Measurements from ENCODE around the gene EYA2. TPM values are rescaled to one million over a fixed set of nuclear protein-coding genes. Genes with fewer than 3 reads are reported as not detected.

The EYA2 gene
- total RNA-seq, 1 donor from 2014 or later: 8.1 TPM

GRCh38 chr20:47108994-47109393, 214.4 kb downstream of the EYA2 start:
- TF ChIP-seq POLR2A (IDR thresholded peaks at IDR 0.05) (no peak), CTCF (IDR thresholded peaks at IDR 0.05) (no peak), POLR2AphosphoS5 (IDR thresholded peaks at IDR 0.05; ENCODE audit: insufficient read depth in 1 of 2, low read depth in 1 of 2) (no peak)
- Histone ChIP-seq H3K27ac (no peak overlapping the region), H3K4me1 (no peaks in the 10 kb centered on the region), H3K27me3 (no peaks in the 10 kb centered on the region), H3K4me3 (no peak overlapping the region), H3K36me3 (no peaks in the 10 kb centered on the region), H3K9me3 (no peaks in the 10 kb centered on the region)
- DNase-seq (ENCODE audit: extremely low spot score in 2 of 2): no peak
- intact Hi-C loops (cut with DNase I): no loop called here

- H3K36me3 ChIP-seq: no peaks in the 10 kb centered on the region
- DNase-seq (ENCODE audit: extremely low spot score in 2 of 2): no peak
- intact Hi-C loops (cut with DNase I): no loop called here
- TF ChIP-seq POLR2A (IDR thresholded peaks at IDR 0.05) (no peak), POLR2AphosphoS5 (IDR thresholded peaks at IDR 0.05; ENCODE audit: insufficient read depth in 1 of 2, low read depth in 1 of 2) (no peak), CTCF (IDR thresholded peaks at IDR 0.05) (no peak)
- H3K4me3 ChIP-seq: no peak overlapping the region
- H3K9me3 ChIP-seq: no peaks in the 10 kb centered on the region
- H3K4me1 ChIP-seq: no peaks in the 10 kb centered on the region
- H3K27ac ChIP-seq: no peak overlapping the region
- H3K27me3 ChIP-seq: no peaks in the 10 kb centered on the region
These were observed 216.2 kb downstream of the EYA2 start for GRCh38 chr20:47110819-47111218.

DNA sequence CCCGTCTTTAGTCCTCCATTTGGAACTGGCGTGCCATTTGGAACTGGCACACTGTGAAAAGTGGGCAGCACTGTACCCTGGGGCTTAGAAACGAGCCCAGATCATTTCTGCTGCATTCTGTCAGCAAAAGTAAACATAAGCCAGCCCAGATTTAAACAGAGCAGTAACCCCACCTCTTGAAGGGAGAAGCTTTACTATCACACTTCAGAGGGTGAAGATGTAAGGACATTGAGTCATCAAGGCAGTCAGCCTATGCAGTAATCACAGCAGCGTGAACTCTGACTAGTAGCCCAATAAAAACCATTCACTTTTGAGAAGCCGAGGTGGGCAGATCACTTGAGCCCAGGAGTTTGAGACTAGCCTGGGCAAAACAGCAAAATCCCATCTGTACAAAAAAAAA, 216.9 kb downstream of the EYA2 start:
- DNase-seq (ENCODE audit: extremely low spot score in 2 of 2): no peak
- Histone ChIP-seq H3K4me1 (no peaks in the 10 kb centered on the region), H3K9me3 (no peaks in the 10 kb centered on the region), H3K36me3 (no peaks in the 10 kb centered on the region), H3K4me3 (no peak overlapping the region), H3K27ac (no peak overlapping the region), H3K27me3 (no peaks in the 10 kb centered on the region)
- intact Hi-C loops (cut with DNase I): no loop called here
- no peak for TF ChIP-seq POLR2AphosphoS5 (IDR thresholded peaks at IDR 0.05; ENCODE audit: insufficient read depth in 1 of 2, low read depth in 1 of 2)
- TF ChIP-seq POLR2A (IDR thresholded peaks at IDR 0.05): no peak
- no peak for TF ChIP-seq CTCF (IDR thresholded peaks at IDR 0.05)

DNA sequence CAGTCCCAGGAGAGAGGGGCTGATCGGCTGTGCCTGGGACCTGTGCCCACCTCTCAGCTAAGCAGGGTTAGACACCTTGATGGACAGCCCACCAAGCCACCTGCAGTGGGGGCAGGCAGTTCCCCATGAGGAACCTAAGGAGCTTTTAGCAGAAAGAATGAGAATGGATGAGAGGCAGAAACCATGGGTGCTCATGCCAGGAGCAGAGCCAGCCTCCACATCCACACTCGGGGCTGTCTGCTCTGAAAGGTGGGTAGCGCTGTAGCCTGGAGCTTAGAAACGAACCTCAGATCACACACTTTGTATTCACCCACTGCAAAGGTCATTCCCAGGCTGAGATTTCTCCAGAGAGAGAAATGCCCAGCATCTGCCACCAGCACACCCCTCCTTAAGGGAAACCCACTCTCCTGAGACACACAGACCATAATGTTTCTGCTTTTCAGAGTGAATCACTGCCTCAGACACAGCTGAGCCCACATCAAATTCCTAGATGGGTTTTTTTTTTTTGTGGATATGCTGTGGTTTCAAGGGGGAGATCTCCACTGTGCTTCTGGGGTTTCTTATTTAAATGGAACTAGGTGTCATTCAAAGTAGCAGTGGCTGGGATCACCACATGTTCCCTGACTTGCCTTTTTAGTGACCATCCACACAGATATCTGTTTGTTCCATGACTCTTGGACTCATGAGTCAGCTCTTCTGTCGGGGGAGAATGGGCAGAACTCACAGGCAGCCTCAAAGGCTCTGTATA, 218.9 kb downstream of the EYA2 start:
- no peak for DNase-seq (ENCODE audit: extremely low spot score in 2 of 2)
- Histone ChIP-seq H3K9me3 (no peaks in the 10 kb centered on the region), H3K27ac (no peak overlapping the region), H3K4me1 (no peaks in the 10 kb centered on the region), H3K27me3 (no peaks in the 10 kb centered on the region), H3K36me3 (no peaks in the 10 kb centered on the region), H3K4me3 (no peak overlapping the region)
- intact Hi-C loops (cut with DNase I): no loop called here
- TF ChIP-seq POLR2A (IDR thresholded peaks at IDR 0.05) (no peak), CTCF (IDR thresholded peaks at IDR 0.05) (no peak), POLR2AphosphoS5 (IDR thresholded peaks at IDR 0.05; ENCODE audit: insufficient read depth in 1 of 2, low read depth in 1 of 2) (no peak)

DNA sequence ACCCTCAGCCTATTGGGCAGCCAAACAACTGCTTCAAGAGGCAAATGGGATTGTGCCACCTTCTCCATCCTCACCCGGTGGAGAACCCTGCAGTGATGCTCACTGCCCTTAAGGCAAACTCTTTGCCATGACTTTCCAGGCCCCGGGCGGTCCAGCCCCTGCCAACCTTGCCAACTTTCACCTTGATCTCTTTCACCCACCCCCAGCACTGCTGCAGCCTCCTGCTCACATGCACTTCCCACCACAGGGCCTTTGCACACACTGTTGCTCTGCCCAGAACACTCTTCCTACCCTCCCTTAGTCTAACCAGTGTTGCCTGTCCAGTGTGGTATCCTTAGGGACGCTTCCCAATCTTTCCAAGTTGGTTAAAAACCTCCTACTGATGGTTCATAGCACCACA, 221.1 kb downstream of the EYA2 start:
- no peaks in the 10 kb centered on the region for H3K4me1 ChIP-seq
- no peaks in the 10 kb centered on the region for H3K27me3 ChIP-seq
- H3K36me3 ChIP-seq: no peaks in the 10 kb centered on the region
- intact Hi-C loops (cut with DNase I): no loop called here
- H3K9me3 ChIP-seq: no peaks in the 10 kb centered on the region
- H3K27ac ChIP-seq: no peak overlapping the region
- no peak overlapping the region for H3K4me3 ChIP-seq
- TF ChIP-seq POLR2AphosphoS5 (IDR thresholded peaks at IDR 0.05; ENCODE audit: insufficient read depth in 1 of 2, low read depth in 1 of 2) (no peak), POLR2A (IDR thresholded peaks at IDR 0.05) (no peak), CTCF (IDR thresholded peaks at IDR 0.05) (no peak)
- no peak for DNase-seq (ENCODE audit: extremely low spot score in 2 of 2)
